Thyroid gland (tissue), 4 donors: ENCODE results near the gene ALDH1A1. TPM values are rescaled to one million over a fixed set of nuclear protein-coding genes. Genes with fewer than 3 reads are reported as not detected.

Experiments used
- DNase-seq, 2 donors: peaks; one replicate each; pipeline ENCODE4 v3.0.0-alpha.2; 2019
- H3K27ac ChIP-seq, 3 donors: fragments of 200-600 bp; sonication (generic); 1 replicate in 2 of 3; 2 replicates in 1 of 3; pipeline ENCODE4 v1.5.1; 2016 to 2019; ENCODE audit warnings: mild to moderate bottlenecking in 1 of 3, moderate library complexity in 1 of 3
- H3K27me3 ChIP-seq: fragments of 200-600 bp; sonication (generic); one replicate; pipeline ENCODE4 v1.5.1; 2019
- H3K36me3 ChIP-seq, 2 donors: fragments of 200-600 bp; sonication (generic); one replicate each; pipeline ENCODE4 v1.5.1; 2016 to 2019
- H3K4me1 ChIP-seq, 2 donors: fragments of 200-600 bp; sonication (generic); one replicate each; pipeline ENCODE4 v1.5.1; 2017 to 2019
- H3K4me3 ChIP-seq, 3 donors: fragments of 200-600 bp; sonication (generic); replicated peaks in 1 of 3; 1 replicate in 2 of 3; 2 replicates in 1 of 3; pipeline ENCODE4 v1.5.1; 2016; ENCODE audit warnings: mild to moderate bottlenecking in 1 of 3
- H3K9me3 ChIP-seq: fragments of 200-600 bp; sonication (generic); one replicate; pipeline ENCODE4 v1.5.1; 2017
- CTCF ChIP-seq, 6 experiments: fragments of 200-600 bp in 3 of 6; fragments of 450-650 bp in 3 of 6; sonication (generic) in 3 of 6; IDR thresholded peaks; one replicate each; pipeline ENCODE4 v1.5.1; 2016 to 2019; ENCODE audit warnings: antibody characterized with exemption in 6 of 6, mild to moderate bottlenecking in 2 of 6, inconsistent platforms in 1 of 6, moderate library complexity in 1 of 6
- POLR2A ChIP-seq, 2 donors: fragments of 450-650 bp; IDR thresholded peaks; one replicate each; pipeline ENCODE4 v1.6.1; 2017; ENCODE audit warnings: antibody characterized with exemption in 2 of 2, mild to moderate bottlenecking in 2 of 2, moderate library complexity in 1 of 2
- WGBS, 2 donors: methylation state at CpG; one replicate each; pipeline ENCODE4 v1.1.5; 2017; 5-methylcytosine and 5-hydroxymethylcytosine counted together
- intact Hi-C: fragments of 100-400 bp; cut with DNase I; formaldehyde crosslinking; loops from one replicate; pipeline ENCODE4 v1.15.1; 2023
- total RNA-seq, 4 donors: library from RNA; depleted of rRNA; stranded (reverse); fragments of >200 nt; gene quantifications; one replicate each; pipeline ENCODE4 v1.2.3, GENCODE V29; 2016

The ALDH1A1 gene
- total RNA-seq, 4 donors from 2014 or later: 237 to 323 (median 293) TPM

GRCh38 chr9:72855890-72856523 is 96.8 kb downstream of the ALDH1A1 start:
- Histone ChIP-seq H3K4me1 (peaks cover 14 to 16% of the 10 kb centered on the region in 2 donors), H3K4me3 (no peak overlapping the region), H3K27me3 (no peaks in the 10 kb centered on the region), H3K36me3 (no peaks in the 10 kb centered on the region), H3K27ac (no peak overlapping the region), H3K9me3 (no peaks in the 10 kb centered on the region)
- TF ChIP-seq POLR2A (IDR thresholded peaks at IDR 0.05) (no peak), CTCF (IDR thresholded peaks at IDR 0.05) (no peak)
- no peak for DNase-seq
- intact Hi-C loops: loop anchor here (5.0 to 10.0 kb wide), 3 partner anchors 166 to 329 kb away; no protein-coding TSS in a partner anchor
- WGBS, 2 donors: 80 to 83% methylated on average over 5 of the region's 5 CpGs

- no peak for DNase-seq
- Histone ChIP-seq H3K36me3 (no peaks in the 10 kb centered on the region), H3K9me3 (no peaks in the 10 kb centered on the region), H3K27me3 (no peaks in the 10 kb centered on the region), H3K27ac (no peak overlapping the region), H3K4me3 (no peak overlapping the region), H3K4me1 (peaks cover 14 to 16% of the 10 kb centered on the region in 2 donors)
- no peak for TF ChIP-seq CTCF (IDR thresholded peaks at IDR 0.05)
- TF ChIP-seq POLR2A (IDR thresholded peaks at IDR 0.05): no peak
- intact Hi-C loops: loop anchor here (5.0 to 10.0 kb wide), 3 partner anchors 167 to 329 kb away; no protein-coding TSS in a partner anchor
- 96 to 100% methylated on average over 1 of the region's 1 CpG for WGBS, 2 donors
These were observed 97.5 kb downstream of the ALDH1A1 start for GRCh38 chr9:72855321-72855720.

Other genes starting within 250 kb of the ALDH1A1 start
- gene ANXA1, start 198.8 kb upstream of the ALDH1A1 start, total RNA-seq: 100 to 1,000 TPM; 236 to 442 (median 247) TPM